Loucy (cell line): Measurements from ENCODE around the gene DAB1.

Source experiments
- H2AFZ ChIP-seq: fragments of 200-600 bp; sonication (generic); 2 replicates; pipeline ENCODE4 v1.6.0; 2016; ENCODE audit warnings: antibody characterized with exemption, mild to moderate bottlenecking, low read length, moderate library complexity
- H3F3A ChIP-seq: fragments of 200-600 bp; 2 replicates; pipeline ENCODE4 v1.6.0; 2016; ENCODE audit warnings: antibody characterized with exemption, low read depth, mild to moderate bottlenecking
- H3K27me3 ChIP-seq: fragments of 200-600 bp; sonication (generic); 2 replicates; pipeline ENCODE4 v1.6.1; 2014; ENCODE audit warnings: low read length, mild to moderate bottlenecking; ENCODE audit not compliant: insufficient read depth, poor library complexity, severe bottlenecking
- H3K36me3 ChIP-seq: fragments of 200-600 bp; sonication (generic); 2 replicates; pipeline ENCODE4 v1.6.1; 2016; ENCODE audit warnings: low read length; ENCODE audit not compliant: insufficient read depth
- H3K4me1 ChIP-seq: fragments of 200-600 bp; sonication (generic); 2 replicates; pipeline ENCODE4 v1.5.1; 2014; ENCODE audit warnings: low read length, mild to moderate bottlenecking; ENCODE audit not compliant: insufficient read depth, poor library complexity, severe bottlenecking
- H3K4me2 ChIP-seq: fragments of 200-600 bp; sonication (generic); 2 replicates; pipeline ENCODE4 v1.6.0; 2014; ENCODE audit warnings: antibody characterized with exemption, low read length, low read depth, mild to moderate bottlenecking; ENCODE audit not compliant: poor library complexity, severe bottlenecking
- H3K4me3 ChIP-seq: fragments of 200-600 bp; sonication (generic); 2 replicates; pipeline ENCODE4 v1.5.1; 2014; ENCODE audit warnings: low read length, mild to moderate bottlenecking, mixed read lengths; ENCODE audit not compliant: poor library complexity, severe bottlenecking
- H3K79me2 ChIP-seq: fragments of 200-600 bp; sonication (generic); 2 replicates; pipeline ENCODE4 v1.6.1; 2014; ENCODE audit warnings: low read length; ENCODE audit not compliant: insufficient read depth
- H3K9ac ChIP-seq: fragments of 200-600 bp; sonication (generic); 2 replicates; pipeline ENCODE4 v1.6.0; 2014; ENCODE audit warnings: mild to moderate bottlenecking, low read depth, low read length, moderate library complexity; ENCODE audit not compliant: poor library complexity, severe bottlenecking
- H3K9me2 ChIP-seq: fragments of 200-600 bp; sonication (generic); replicated peaks from 2 replicates; pipeline ENCODE4 v1.6.1; 2016; ENCODE audit warnings: low read depth, low read length, mixed read lengths
- H3K9me3 ChIP-seq: fragments of 200-600 bp; sonication (generic); 2 replicates; pipeline ENCODE4 v1.6.1; 2014; ENCODE audit warnings: mild to moderate bottlenecking, antibody characterized with exemption, low read length, low read depth; ENCODE audit not compliant: insufficient read depth
- H4K20me1 ChIP-seq: fragments of 200-600 bp; sonication (generic); 2 replicates; pipeline ENCODE4 v1.6.0; 2014; ENCODE audit warnings: antibody characterized with exemption, low read length, mild to moderate bottlenecking; ENCODE audit not compliant: insufficient read depth, poor library complexity, severe bottlenecking
- CTCF ChIP-seq: fragments of 200-600 bp; sonication (generic); conservative IDR thresholded peaks from 2 replicates; pipeline ENCODE4 v1.5.1; 2014; ENCODE audit warnings: mild to moderate bottlenecking, antibody characterized with exemption, low read length
- EZH2phosphoT487 ChIP-seq: fragments of 200-600 bp; IDR thresholded peaks from 2 replicates; pipeline ENCODE4 v1.6.1; 2018; ENCODE audit warnings: antibody characterized with exemption, mild to moderate bottlenecking, moderate library complexity, borderline replicate concordance

DAB1 gene

GRCh38 chr1:56985857-56986256 lies 438.0 kb downstream of the DAB1 start:
- Histone ChIP-seq H3K4me3 (no peak overlapping the region), H3K27me3 (no peaks in the 10 kb centered on the region), H4K20me1 (no peaks in the 10 kb centered on the region), H3K9me2 (no peaks in the 10 kb centered on the region), H3F3A (no peaks in the 10 kb centered on the region), H2AFZ (no peak overlapping the region), H3K9ac (no peak overlapping the region), H3K4me1 (no peaks in the 10 kb centered on the region), H3K79me2 (no peaks in the 10 kb centered on the region), H3K4me2 (no peak overlapping the region), H3K36me3 (no peaks in the 10 kb centered on the region), H3K9me3 (no peaks in the 10 kb centered on the region)
- no peak for TF ChIP-seq EZH2phosphoT487
- TF ChIP-seq CTCF = no peak

- Histone ChIP-seq H3K9ac (no peak overlapping the region), H3K9me3 (no peaks in the 10 kb centered on the region), H3K4me1 (no peaks in the 10 kb centered on the region), H2AFZ (no peak overlapping the region), H4K20me1 (no peaks in the 10 kb centered on the region), H3K79me2 (no peaks in the 10 kb centered on the region), H3K4me2 (no peak overlapping the region), H3F3A (no peaks in the 10 kb centered on the region), H3K9me2 (no peaks in the 10 kb centered on the region), H3K27me3 (no peaks in the 10 kb centered on the region), H3K4me3 (no peak overlapping the region), H3K36me3 (no peaks in the 10 kb centered on the region)
- TF ChIP-seq CTCF (no peak), EZH2phosphoT487 (no peak)
Observed at GRCh38 chr1:56983484-56983883, 440.4 kb downstream of the DAB1 start.

GRCh38 chr1:56979986-56980755 lies 443.7 kb downstream of the DAB1 start:
- Histone ChIP-seq H3K36me3 (no peaks in the 10 kb centered on the region), H3K9me3 (no peaks in the 10 kb centered on the region), H3F3A (no peaks in the 10 kb centered on the region), H3K9ac (no peak overlapping the region), H3K27me3 (no peaks in the 10 kb centered on the region), H3K4me2 (no peak overlapping the region), H3K4me1 (peaks cover 2% of the 10 kb centered on the region), H3K4me3 (no peak overlapping the region), H3K79me2 (no peaks in the 10 kb centered on the region), H3K9me2 (no peaks in the 10 kb centered on the region), H2AFZ (no peak overlapping the region), H4K20me1 (no peaks in the 10 kb centered on the region)
- TF ChIP-seq CTCF (no peak), EZH2phosphoT487 (no peak)
